CD4-positive, alpha-beta T cell (primary cell): ENCODE measurements around the gene WDR5. TPM values are rescaled to one million over a fixed set of nuclear protein-coding genes. Genes with fewer than 3 reads are reported as not detected.

Source experiments
- ATAC-seq: fragments of 200-7000 bp; cut with Tn5 transposase; one replicate; pipeline ENCODE4 v1.10.0; 2022; ENCODE audit warnings: mild to moderate bottlenecking; ENCODE audit not compliant: poor library complexity
- CTCF ChIA-PET: fragments of 350-600 bp; sonication (Branson Sonifier 250); formaldehyde crosslinking; loops from one replicate; lab custom pipeline; 2021; ENCODE audit warnings: antibody characterized with exemption, inconsistent platforms; lab: Charles Lee
- POLR2A ChIA-PET: fragments of 350-600 bp; sonication (Branson Sonifier 250); formaldehyde crosslinking; loops from one replicate; lab custom pipeline; 2021; ENCODE audit warnings: antibody characterized with exemption, inconsistent platforms; lab: Charles Lee
- DNase-seq, 14 experiments: peaks; one replicate each; pipeline ENCODE4 v3.0.0-alpha.2; 2013 to 2020; ENCODE audit warnings: mixed read lengths in 2 of 14
- H3K27ac ChIP-seq, 2 donors: one replicate each; pipeline versions ENCODE4 v1.5.1 to v1.7.0; 2013; ENCODE audit warnings: low read length in 2 of 2, low read depth in 1 of 2, mild to moderate bottlenecking in 1 of 2
- H3K27me3 ChIP-seq, 2 experiments: 1 replicate in 1 of 2; 2 replicates in 1 of 2; pipeline versions ENCODE4 v1.6.1 to v1.7.0; 2013; ENCODE audit warnings: low read length in 2 of 2, control low read depth in 1 of 2, mild to moderate bottlenecking in 1 of 2, moderate library complexity in 1 of 2; ENCODE audit not compliant: insufficient read depth in 2 of 2, control insufficient read depth in 1 of 2
- H3K36me3 ChIP-seq: one replicate; pipeline ENCODE4 v1.6.1; 2013; ENCODE audit warnings: low read length, control low read depth; ENCODE audit not compliant: insufficient read depth
- H3K4me1 ChIP-seq: one replicate; pipeline ENCODE4 v1.6.1; 2013; ENCODE audit warnings: low read length, control low read depth; ENCODE audit not compliant: insufficient read depth
- H3K4me3 ChIP-seq: one replicate; pipeline ENCODE4 v1.5.1; 2013; ENCODE audit warnings: mild to moderate bottlenecking, low read length, moderate library complexity
- H3K9me3 ChIP-seq, 2 experiments: 1 replicate in 1 of 2; 2 replicates in 1 of 2; pipeline versions ENCODE4 v1.6.1 to v1.7.0; 2013; ENCODE audit warnings: low read length in 2 of 2, mild to moderate bottlenecking in 2 of 2, control low read depth in 1 of 2, moderate library complexity in 1 of 2; ENCODE audit not compliant: control insufficient read depth in 1 of 2, insufficient read depth in 1 of 2
- H3K27ac Mint-ChIP-seq: one replicate; pipeline ENCODE4 v1.8.0; 2020; ENCODE audit warnings: mixed read lengths
- H3K27me3 Mint-ChIP-seq: one replicate; pipeline ENCODE4 v1.8.0; 2021; ENCODE audit warnings: mixed read lengths
- H3K36me3 Mint-ChIP-seq: one replicate; pipeline ENCODE4 v1.8.0; 2021; ENCODE audit warnings: low read depth, mixed read lengths
- H3K4me1 Mint-ChIP-seq: one replicate; pipeline ENCODE4 v1.8.0; 2021; ENCODE audit warnings: low read depth, mixed read lengths
- H3K4me3 Mint-ChIP-seq: one replicate; pipeline ENCODE4 v1.8.0; 2020; ENCODE audit warnings: mild to moderate bottlenecking, mixed read lengths
- H3K9me3 Mint-ChIP-seq: one replicate; pipeline ENCODE4 v1.8.0; 2020; ENCODE audit warnings: mixed read lengths
- intact Hi-C, 2 experiments: fragments of 100-400 bp; cut with DNase I in 1 of 2; cut with micrococcal nuclease in 1 of 2; formaldehyde crosslinking; loops; one replicate each; pipeline versions ENCODE4 v1.15.1 to v1.9.0; 2023 to 2025; cut with DNase I, micrococcal nuclease
- total RNA-seq, 174 experiments: library from RNA in 2 of 174; stranded (reverse) in 2 of 174; gene quantifications; one replicate each; pipeline ENCODE4 v1.2.3 and lab custom pipeline; 2021 to 2026
- TF ChIP-seq, protein P1 (sequence below): fragments of 200-600 bp; IDR thresholded peaks from one replicate; pipeline ENCODE4 v1.8.0; 2022; ENCODE audit warnings: antibody characterized with exemption, mild to moderate bottlenecking

Gene WDR5
- total RNA-seq, 2 experiments from 2014 or later = 14.9 to 16.9 TPM

DNA sequence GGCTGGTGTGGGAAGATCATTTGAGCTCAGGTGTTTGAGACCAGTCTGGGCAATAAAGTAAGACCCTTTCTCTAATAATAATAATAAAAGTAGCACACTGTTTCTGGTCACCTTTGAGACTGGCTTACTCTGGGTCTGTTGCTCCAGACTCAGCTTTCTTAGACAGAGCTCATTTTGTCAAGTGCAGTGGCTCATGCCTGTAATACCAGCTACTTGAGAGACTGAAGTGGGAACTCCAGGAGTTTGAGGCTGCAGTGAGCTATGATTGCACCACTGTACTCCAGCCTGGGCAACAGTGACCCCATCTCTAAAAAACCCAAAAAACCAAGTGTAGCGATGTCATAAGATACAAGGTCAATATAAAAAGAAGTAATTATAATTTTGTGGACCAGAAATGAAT, 64.8 kb downstream of the WDR5 start:
- ChIA-PET CTCF (no interaction called here), POLR2A (interaction anchor here (0.8 kb wide), 1 partner anchor 256 kb away, joined by 3 read pairs; no protein-coding TSS in a partner anchor)
- Mint-ChIP-seq H3K36me3 (no peaks in the 10 kb centered on the region), H3K4me1 (peaks cover 18% of the 10 kb centered on the region), H3K4me3 (no peak overlapping the region), H3K27ac (no peak overlapping the region), H3K9me3 (peaks cover 7% of the 10 kb centered on the region), H3K27me3 (no peaks in the 10 kb centered on the region)
- intact Hi-C loops = no loop called here
- ATAC-seq (no peak), DNase-seq (no peak)
- H3K27me3 ChIP-seq = no peaks in the 10 kb centered on the region
- peaks cover 11% of the 10 kb centered on the region for H3K4me1 ChIP-seq
- H3K4me3 ChIP-seq = no peak overlapping the region
- peaks cover 0 to 4% of the 10 kb centered on the region in 2 experiments for H3K9me3 ChIP-seq
- no peak overlapping the region for H3K27ac ChIP-seq
- H3K36me3 ChIP-seq = no peaks in the 10 kb centered on the region
- TF ChIP-seq, protein P1, sequence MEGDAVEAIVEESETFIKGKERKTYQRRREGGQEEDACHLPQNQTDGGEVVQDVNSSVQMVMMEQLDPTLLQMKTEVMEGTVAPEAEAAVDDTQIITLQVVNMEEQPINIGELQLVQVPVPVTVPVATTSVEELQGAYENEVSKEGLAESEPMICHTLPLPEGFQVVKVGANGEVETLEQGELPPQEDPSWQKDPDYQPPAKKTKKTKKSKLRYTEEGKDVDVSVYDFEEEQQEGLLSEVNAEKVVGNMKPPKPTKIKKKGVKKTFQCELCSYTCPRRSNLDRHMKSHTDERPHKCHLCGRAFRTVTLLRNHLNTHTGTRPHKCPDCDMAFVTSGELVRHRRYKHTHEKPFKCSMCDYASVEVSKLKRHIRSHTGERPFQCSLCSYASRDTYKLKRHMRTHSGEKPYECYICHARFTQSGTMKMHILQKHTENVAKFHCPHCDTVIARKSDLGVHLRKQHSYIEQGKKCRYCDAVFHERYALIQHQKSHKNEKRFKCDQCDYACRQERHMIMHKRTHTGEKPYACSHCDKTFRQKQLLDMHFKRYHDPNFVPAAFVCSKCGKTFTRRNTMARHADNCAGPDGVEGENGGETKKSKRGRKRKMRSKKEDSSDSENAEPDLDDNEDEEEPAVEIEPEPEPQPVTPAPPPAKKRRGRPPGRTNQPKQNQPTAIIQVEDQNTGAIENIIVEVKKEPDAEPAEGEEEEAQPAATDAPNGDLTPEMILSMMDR = no peak

DNA sequence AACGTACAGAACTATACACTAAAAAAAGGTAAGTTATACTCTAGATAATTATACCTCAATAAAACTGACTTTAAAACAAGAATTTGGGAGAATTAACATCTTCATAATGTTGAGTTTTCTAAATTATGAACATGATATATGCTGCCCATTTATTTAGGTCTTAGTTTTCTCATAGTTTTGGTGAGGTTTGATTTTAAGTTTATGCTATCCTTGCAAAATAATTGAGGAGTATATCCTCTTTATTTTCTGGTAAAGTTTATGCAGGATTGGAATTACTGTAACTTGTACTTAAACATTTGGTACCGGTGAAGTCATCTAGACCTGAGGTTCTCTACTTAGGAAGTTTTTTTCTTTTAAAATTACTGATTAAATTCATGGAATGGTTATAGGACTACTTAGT, 67.3 kb downstream of the WDR5 start:
- H3K4me3 Mint-ChIP-seq = no peak overlapping the region
- DNase-seq (no peak), ATAC-seq (no peak)
- H3K9me3 Mint-ChIP-seq = peaks cover 7% of the 10 kb centered on the region
- no peak overlapping the region for H3K27ac Mint-ChIP-seq
- POLR2A ChIA-PET = no interaction called here
- Histone ChIP-seq H3K4me3 (no peak overlapping the region), H3K4me1 (peaks cover 7% of the 10 kb centered on the region), H3K9me3 (peaks cover 0 to 4% of the 10 kb centered on the region in 2 experiments), H3K36me3 (no peaks in the 10 kb centered on the region), H3K27me3 (no peaks in the 10 kb centered on the region), H3K27ac (no peak overlapping the region)
- intact Hi-C loops = no loop called here
- no peaks in the 10 kb centered on the region for H3K36me3 Mint-ChIP-seq
- H3K27me3 Mint-ChIP-seq = no peaks in the 10 kb centered on the region
- TF ChIP-seq, protein P1 = no peak
- CTCF ChIA-PET = interaction anchor here (0.6 kb wide), 1 partner anchor 12 kb away, joined by 3 read pairs; no protein-coding TSS in a partner anchor
- peaks cover 6% of the 10 kb centered on the region for H3K4me1 Mint-ChIP-seq

DNA sequence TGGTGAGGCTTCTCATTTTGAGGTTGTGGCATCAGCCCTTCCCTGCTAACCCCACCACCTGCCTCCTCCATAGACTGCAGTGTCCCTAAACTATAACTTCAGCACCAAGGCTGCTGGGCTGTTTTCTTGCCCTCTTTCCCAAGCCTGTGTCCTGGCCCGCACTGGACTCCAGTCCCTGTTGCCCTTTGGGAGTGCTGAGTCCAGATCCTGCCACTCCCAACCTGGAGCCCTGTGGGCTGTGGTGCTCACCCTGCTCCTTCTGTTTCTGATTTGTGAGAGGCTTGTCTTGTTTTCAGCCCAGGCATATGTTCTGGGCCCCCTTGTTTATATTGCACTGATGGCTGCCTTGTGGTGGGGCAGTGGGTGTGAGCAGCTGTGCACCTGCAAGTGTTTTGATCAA, 68.2 kb downstream of the WDR5 start:
- no peak for ATAC-seq
- intact Hi-C loops = no loop called here
- Mint-ChIP-seq H3K4me3 (no peak overlapping the region), H3K9me3 (peaks cover 7% of the 10 kb centered on the region), H3K27ac (no peak overlapping the region), H3K36me3 (no peaks in the 10 kb centered on the region), H3K27me3 (no peaks in the 10 kb centered on the region), H3K4me1 (no peaks in the 10 kb centered on the region)
- Histone ChIP-seq H3K4me3 (no peak overlapping the region), H3K27me3 (no peaks in the 10 kb centered on the region), H3K36me3 (no peaks in the 10 kb centered on the region), H3K9me3 (peaks cover 0 to 4% of the 10 kb centered on the region in 2 experiments), H3K27ac (no peak overlapping the region), H3K4me1 (no peaks in the 10 kb centered on the region)
- TF ChIP-seq, protein P1 = no peak
- POLR2A ChIA-PET = no interaction called here
- CTCF ChIA-PET = interaction anchor here (0.6 kb wide), 1 partner anchor 13 kb away, joined by 3 read pairs; no protein-coding TSS in a partner anchor
- no peak for DNase-seq
